GM23338 (cell line): ENCODE results near the gene DGKE.

ENCODE experiments used
- CREB1 ChIP-seq: fragments of 250-450 bp; sonication (Bioruptor Pico); IDR thresholded peaks from 2 replicates; pipeline ENCODE4 v1.5.0; 2020; ENCODE audit warnings: low read depth, mild to moderate bottlenecking, moderate library complexity
- CTCF ChIP-seq, 2 experiments: fragments of 200-600 bp in 1 of 2; sonication (generic) in 1 of 2; conservative IDR thresholded peaks; 2 replicates each; pipeline versions ENCODE4 v1.5.1 to v1.6.1; 2016 to 2017; ENCODE audit warnings: antibody characterized with exemption in 2 of 2, low read depth in 2 of 2, mild to moderate bottlenecking in 2 of 2, moderate library complexity in 1 of 2
- ETS1 ChIP-seq: IDR thresholded peaks from 2 replicates; pipeline ENCODE4 v1.6.1; 2016; ENCODE audit warnings: antibody characterized with exemption
- EZH2 ChIP-seq: fragments of 200-600 bp; sonication (generic); IDR thresholded peaks from one replicate; pipeline ENCODE4 v1.8.0; 2017; ENCODE audit warnings: antibody characterized with exemption, mild to moderate bottlenecking, low read depth; ENCODE audit not compliant: unreplicated experiment
- EZH2phosphoT487 ChIP-seq: fragments of 200-600 bp; sonication (generic); IDR thresholded peaks from one replicate; pipeline ENCODE4 v1.8.1; 2018; ENCODE audit warnings: antibody characterized with exemption; ENCODE audit not compliant: unreplicated experiment
- JUNB ChIP-seq: IDR thresholded peaks from one replicate; pipeline ENCODE4 v1.6.1; 2016; ENCODE audit warnings: antibody characterized with exemption; ENCODE audit not compliant: unreplicated experiment
- NANOG ChIP-seq: IDR thresholded peaks from 2 replicates; pipeline ENCODE4 v1.6.1; 2016; ENCODE audit warnings: antibody characterized with exemption, borderline replicate concordance
- POLR2AphosphoS5 ChIP-seq: IDR thresholded peaks from 2 replicates; pipeline ENCODE4 v1.6.1; 2016; ENCODE audit warnings: antibody characterized with exemption, low read depth
- REST ChIP-seq: IDR thresholded peaks from one replicate; pipeline ENCODE4 v1.6.1; 2018; ENCODE audit warnings: antibody characterized with exemption; ENCODE audit not compliant: unreplicated experiment
- STAT1 ChIP-seq: IDR thresholded peaks from one replicate; pipeline ENCODE4 v1.6.1; 2016; ENCODE audit warnings: antibody characterized with exemption; ENCODE audit not compliant: unreplicated experiment
- ZNF114 ChIP-seq: fragments of 250-450 bp; sonication (Bioruptor Pico); IDR thresholded peaks from 2 replicates; pipeline ENCODE4 v1.5.0; 2020; ENCODE audit warnings: mild to moderate bottlenecking, moderate library complexity
- ZNF331 ChIP-seq: fragments of 250-450 bp; sonication (Bioruptor Pico); IDR thresholded peaks from 2 replicates; pipeline ENCODE4 v1.5.0; 2020; ENCODE audit warnings: low read depth, mild to moderate bottlenecking, moderate library complexity
- ZNF462 ChIP-seq: fragments of 250-450 bp; sonication (Bioruptor Pico); IDR thresholded peaks from 2 replicates; pipeline ENCODE4 v1.5.0; 2020; ENCODE audit warnings: mild to moderate bottlenecking, moderate library complexity

GRCh38 chr17:56903560-56903959, 69.6 kb downstream of the DGKE start:
- no peak for TF ChIP-seq CTCF (conservative IDR thresholded peaks at IDR 0.05; ENCODE audit: low read depth in 2 of 2)
- no peak for TF ChIP-seq ETS1
- no peak for TF ChIP-seq EZH2
- TF ChIP-seq CREB1 (CRISPR knock-in tag), result no peak
- no peak for TF ChIP-seq JUNB
- TF ChIP-seq POLR2AphosphoS5, result no peak
- no peak for TF ChIP-seq REST
- no peak for TF ChIP-seq NANOG
- TF ChIP-seq EZH2phosphoT487, result no peak
- no peak for TF ChIP-seq STAT1
- no peak for TF ChIP-seq ZNF114 (CRISPR knock-in tag)
- no peak for TF ChIP-seq ZNF331
- TF ChIP-seq ZNF462, result no peak
